K562 (cell line): ENCODE results near the gene ULBP2. TPM values are rescaled to one million over a fixed set of nuclear protein-coding genes. Genes with fewer than 3 reads are reported as not detected.

Source experiments
- ATAC-seq: fragments of 200-7000 bp; cut with Tn5 transposase; 3 replicates; pipeline ENCODE4 v1.9.1; 2020; ENCODE audit warnings: moderate library complexity
- BruUV-seq: library from RNA; stranded (reverse); fragments of 400-500 nt; replicated peaks from 2 replicates; lab custom pipeline; 2021; lab: Mats Ljungman, UMichigan
- CTCF ChIA-PET: fragments of 300-600 bp; formaldehyde crosslinking; extraction: SDS; loops from one replicate; lab custom pipeline; 2021; ENCODE audit warnings: low intra/inter-chr PET ratio; lab: Yijun Ruan, JAX
- POLR2A ChIA-PET: fragments of 300-600, 350-650 bp; sonication (Branson Sonifier 250); formaldehyde crosslinking; extraction: SDS; loops from one replicate; lab custom pipeline; 2021; ENCODE audit warnings: antibody characterized with exemption, inconsistent platforms; lab: Yijun Ruan, JAX
- DNase-seq, 4 experiments: peaks; one replicate each; pipeline versions ENCODE4 v3.0.0 to v3.0.0-alpha.2; 2011 to 2018; ENCODE audit warnings: low spot score in 3 of 4, mixed read lengths in 3 of 4; ENCODE audit errors: extremely low read depth in 1 of 4
- FAIRE-seq: peaks from 2 replicates; lab custom pipeline; 2011; peaks lifted over from hg19 to GRCh38; lab: Jason Lieb, UNC
- H2AFZ ChIP-seq: 2 replicates; pipeline ENCODE4 v1.6.0; 2011; ENCODE audit warnings: low read depth, low read length, control low read depth, inconsistent platforms
- H3K27ac ChIP-seq: fragments of 200-600 bp; 3 replicates; pipeline ENCODE4 v1.8.0; 2011; ENCODE audit warnings: low read depth, mild to moderate bottlenecking, control low read depth, inconsistent platforms, low read length, moderate library complexity, mixed read lengths; ENCODE audit errors: extremely low read depth
- H3K27me3 ChIP-seq, 2 experiments: fragments of 300-600 bp in 1 of 2; 2 replicates in 1 of 2; 3 replicates in 1 of 2; pipeline versions ENCODE4 v1.6.0 to v1.8.0; 2011; ENCODE audit warnings: inconsistent platforms in 2 of 2, low read length in 2 of 2, mild to moderate bottlenecking in 1 of 2, mixed read lengths in 1 of 2, moderate library complexity in 1 of 2; ENCODE audit not compliant: control insufficient read depth in 2 of 2, insufficient read depth in 2 of 2
- H3K36me3 ChIP-seq: fragments of 300-600 bp; 3 replicates; pipeline ENCODE4 v1.8.0; 2011; ENCODE audit warnings: mild to moderate bottlenecking, low read length, inconsistent platforms; ENCODE audit not compliant: control insufficient read depth, insufficient read depth
- H3K4me1 ChIP-seq, 2 experiments: fragments of 200-600 bp in 1 of 2; replicated peaks in 1 of 2; 2 replicates in 1 of 2; 3 replicates in 1 of 2; pipeline versions ENCODE4 v1.5.1 to v1.8.0; 2011; ENCODE audit warnings: inconsistent platforms in 2 of 2, low read length in 2 of 2, mild to moderate bottlenecking in 1 of 2, mixed read lengths in 1 of 2, moderate library complexity in 1 of 2; ENCODE audit not compliant: control insufficient read depth in 2 of 2, insufficient read depth in 2 of 2
- H3K4me2 ChIP-seq: 2 replicates; pipeline ENCODE4 v1.6.1; 2011; ENCODE audit warnings: low read length, control low read depth, inconsistent platforms, mixed read lengths; ENCODE audit not compliant: insufficient read depth
- H3K4me3 ChIP-seq: fragments of 200-600 bp; sonication (generic), shearing (Covaris generic); 2 replicates; pipeline ENCODE4 v1.5.1; 2016; ENCODE audit warnings: control low read depth, inconsistent platforms
- H3K79me2 ChIP-seq: fragments of 200-600 bp; 3 replicates; pipeline ENCODE4 v1.8.0; 2011; ENCODE audit warnings: low read length, inconsistent platforms; ENCODE audit not compliant: control insufficient read depth, insufficient read depth
- H3K9ac ChIP-seq, 2 experiments: 2 replicates each; pipeline versions ENCODE4 v1.6.0 to v1.6.1; 2011; ENCODE audit warnings: low read depth in 2 of 2, low read length in 2 of 2, control low read depth in 1 of 2, inconsistent platforms in 1 of 2, mild to moderate bottlenecking in 1 of 2, mixed read lengths in 1 of 2; ENCODE audit not compliant: insufficient read depth in 1 of 2
- H3K9me1 ChIP-seq: one replicate; pipeline ENCODE4 v1.6.0; 2011; ENCODE audit warnings: inconsistent platforms, mild to moderate bottlenecking, low read length, moderate library complexity; ENCODE audit not compliant: control insufficient read depth, insufficient read depth
- H3K9me3 ChIP-seq: replicated peaks from 2 replicates; pipeline ENCODE4 v1.5.1; 2011; ENCODE audit warnings: low read depth, low read length, inconsistent platforms; ENCODE audit not compliant: control insufficient read depth, insufficient read depth
- H4K20me1 ChIP-seq: replicated peaks from 2 replicates; pipeline ENCODE4 v1.6.1; 2011; ENCODE audit warnings: low read length, inconsistent platforms, mixed read lengths; ENCODE audit not compliant: control insufficient read depth, insufficient read depth
- CCNT2 ChIP-seq: IDR thresholded peaks from 2 replicates; pipeline ENCODE4 v1.6.1; 2011; ENCODE audit warnings: borderline replicate concordance, low read depth, mild to moderate bottlenecking, moderate library complexity, mixed read lengths, low read length; ENCODE audit not compliant: insufficient read length; ENCODE audit errors: extremely low read depth
- HCFC1 ChIP-seq: IDR thresholded peaks from 2 replicates; pipeline ENCODE4 v1.6.1; 2012; ENCODE audit warnings: low read depth, low read length, improper control_type of control experiment
- KDM1A ChIP-seq, 2 experiments: fragments of 450-650 bp; IDR thresholded peaks; 2 replicates each; pipeline ENCODE4 v1.6.1; 2016; ENCODE audit warnings: mild to moderate bottlenecking in 2 of 2
- POLR2AphosphoS2 ChIP-seq: IDR thresholded peaks from 2 replicates; pipeline ENCODE4 v1.6.1; 2012; ENCODE audit warnings: low read length, improper control_type of control experiment
- RUNX1 ChIP-seq: sonication (generic); IDR thresholded peaks from 2 replicates; pipeline ENCODE4 v1.6.1; 2016; ENCODE audit warnings: antibody characterized with exemption, low read depth
- ZBTB9 ChIP-seq: fragments of 450-650 bp; formaldehyde crosslinking; IDR thresholded peaks from 2 replicates; pipeline ENCODE4 v1.4.0; 2020; ENCODE audit warnings: mild to moderate bottlenecking, moderate library complexity
- ZNF282 ChIP-seq: sonication (generic); formaldehyde crosslinking; IDR thresholded peaks from 2 replicates; pipeline ENCODE4 v1.8.1; 2023; ENCODE audit warnings: missing genetic modification reagents
- WGBS: fragments of 100-300 bp; shearing (Covaris generic); methylation state at CpG from one replicate; pipeline ENCODE4 v1.1.6; 2016; ENCODE audit warnings: low coverage, mixed read lengths; ENCODE audit not compliant: insufficient coverage; ENCODE audit errors: missing lambda C conversion rate; 5-methylcytosine and 5-hydroxymethylcytosine counted together
- in situ Hi-C: fragments of 300-500 bp; cut with MboI; formaldehyde crosslinking; loops from 4 replicates; pipeline ENCODE4 v1.15.0; 2018; ENCODE audit warnings: inconsistent platforms, mixed read lengths
- intact Hi-C: fragments of 100-400 bp; cut with micrococcal nuclease; formaldehyde crosslinking; loops from 2 replicates; pipeline ENCODE4 v1.14.2; 2022
- polyA plus RNA-seq, 8 experiments: library from polyadenylated mRNA; depleted of rRNA in 4 of 8; stranded (reverse) in 5 of 8; unstranded in 3 of 8; fragments of >200 nt; fragmentation: Nextera tagmentation in 2 of 8; fragmentation: Illumina TruSeq in 1 of 8; extraction: Ambion mirVana in 2 of 8; extraction: Trizol in 1 of 8; gene quantifications; 2 replicates each; pipeline versions ENCODE4 v1.2.1 to v1.2.3, GENCODE V29; 2011 to 2014; ENCODE audit warnings: inconsistent platforms in 1 of 8, missing spikeins in 1 of 8
- total RNA-seq, 7 experiments: library from RNA; depleted of rRNA in 6 of 7; stranded (reverse); fragments of >200 nt in 6 of 7; fragmentation: Illumina TruSeq in 2 of 7; extraction: Trizol in 2 of 7; gene quantifications; 2 replicates each; pipeline versions ENCODE4 v1.2.1 to v1.2.3, GENCODE V29; 2011 to 2021; ENCODE audit warnings: low replicate concordance in 1 of 7
- TF ChIP-seq, protein P1 (sequence below): fragments of 450-650 bp; formaldehyde crosslinking; IDR thresholded peaks from 2 replicates; pipeline ENCODE4 v1.4.0; 2020; ENCODE audit warnings: mild to moderate bottlenecking, moderate library complexity

The ULBP2 gene
- total and polyA plus RNA-seq, 9 of the 15 experiments (the other 6 are each of a cell fraction or from before 2014, with no cell fraction given), result 0.50 to 5.3 (median 1.2) TPM

DNA sequence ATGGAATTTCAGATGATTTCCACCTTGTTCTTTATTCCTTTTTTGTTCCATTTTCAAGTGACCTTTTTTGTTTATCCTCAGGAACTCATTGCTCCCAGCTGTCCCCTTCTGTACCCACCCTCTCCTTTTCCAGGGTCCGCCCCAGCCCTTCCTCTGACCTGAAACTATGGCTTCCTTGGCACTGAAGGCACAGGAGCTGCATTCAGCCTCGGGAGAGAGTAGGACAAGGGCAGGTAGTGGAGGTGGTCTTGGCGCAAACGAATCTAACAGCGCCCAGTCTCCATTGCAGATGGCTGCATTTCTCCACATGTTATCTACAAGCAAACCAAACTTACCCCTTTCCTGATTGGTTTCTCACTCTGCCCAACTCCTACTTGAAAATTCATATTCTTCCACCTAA is 8.8 kb upstream of the ULBP2 start:
- no peak overlapping the region for H3K4me2 ChIP-seq
- ATAC-seq (no peak), DNase-seq (no peak), FAIRE-seq (no peak)
- POLR2A ChIA-PET, result no interaction called here
- H3K36me3 ChIP-seq, result no peaks in the 10 kb centered on the region
- H3K79me2 ChIP-seq, result no peaks in the 10 kb centered on the region
- H3K9me3 ChIP-seq, result no peaks in the 10 kb centered on the region
- H3K4me3 ChIP-seq, result no peak overlapping the region
- intact Hi-C loops (loop anchor here (5.0 to 10.0 kb wide), 4 partner anchors 134 to 884 kb away; partner anchors contain the start of gene ULBP3), in situ Hi-C loops (loop anchor here (5.0 kb wide), 1 partner anchor 879 kb away; no protein-coding TSS in a partner anchor)
- WGBS, result 1% methylated on average over 5 of the region's 5 CpGs
- H3K9me1 ChIP-seq, result no peaks in the 10 kb centered on the region
- no TSS peak for BruUV-seq
- no peak overlapping the region for H3K9ac ChIP-seq
- no peak overlapping the region for H2AFZ ChIP-seq
- peaks cover 20 to 40% of the 10 kb centered on the region in 2 experiments for H3K27me3 ChIP-seq
- TF ChIP-seq KDM1A (IDR thresholded peaks at IDR 0.05) (no peak), RUNX1 (no peak), CCNT2 (no peak), ZBTB9 (CRISPR knock-in tag) (no peak), HCFC1 (no peak), ZNF282 (no peak), POLR2AphosphoS2 (no peak)
- TF ChIP-seq, protein P1, sequence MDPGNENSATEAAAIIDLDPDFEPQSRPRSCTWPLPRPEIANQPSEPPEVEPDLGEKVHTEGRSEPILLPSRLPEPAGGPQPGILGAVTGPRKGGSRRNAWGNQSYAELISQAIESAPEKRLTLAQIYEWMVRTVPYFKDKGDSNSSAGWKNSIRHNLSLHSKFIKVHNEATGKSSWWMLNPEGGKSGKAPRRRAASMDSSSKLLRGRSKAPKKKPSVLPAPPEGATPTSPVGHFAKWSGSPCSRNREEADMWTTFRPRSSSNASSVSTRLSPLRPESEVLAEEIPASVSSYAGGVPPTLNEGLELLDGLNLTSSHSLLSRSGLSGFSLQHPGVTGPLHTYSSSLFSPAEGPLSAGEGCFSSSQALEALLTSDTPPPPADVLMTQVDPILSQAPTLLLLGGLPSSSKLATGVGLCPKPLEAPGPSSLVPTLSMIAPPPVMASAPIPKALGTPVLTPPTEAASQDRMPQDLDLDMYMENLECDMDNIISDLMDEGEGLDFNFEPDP (CRISPR knock-in tag), result no peak
- no peaks in the 10 kb centered on the region for H4K20me1 ChIP-seq
- H3K27ac ChIP-seq, result no peak overlapping the region; the same call in 2 of the 3 replicates
- H3K4me1 ChIP-seq, result no peaks in the 10 kb centered on the region
- CTCF ChIA-PET, result interaction anchor here (1.0 to 5.1 kb wide), 3 partner anchors 80 to 402 kb away, joined by 3 to 70 read pairs (median 4); no protein-coding TSS in a partner anchor
